ENCODE data around the gene TCEANC2. TPM values are rescaled to one million over a fixed set of nuclear protein-coding genes. Genes with fewer than 3 reads are reported as not detected.

The TCEANC2 gene
- total RNA-seq, 1 donor from 2014 or later = 2.4 TPM

DNA sequence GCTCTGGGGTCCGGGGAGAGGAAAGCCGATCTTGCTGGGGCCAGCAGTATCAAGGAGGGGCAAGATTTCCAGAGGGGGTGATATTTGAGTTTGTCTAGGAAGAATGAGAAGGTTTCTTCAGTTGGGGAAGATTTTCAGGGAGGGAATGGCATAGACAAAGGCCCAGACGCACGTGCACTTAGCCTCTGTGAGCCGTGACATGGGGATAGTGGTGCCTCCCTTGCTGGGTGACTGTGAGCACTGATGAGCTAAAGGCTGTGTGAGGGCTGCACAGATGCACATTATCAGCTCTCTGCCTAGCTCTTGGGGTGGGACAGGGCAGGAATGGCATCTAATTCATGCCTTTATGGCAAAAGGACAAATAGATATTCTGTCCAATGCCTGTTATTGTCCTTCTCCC is 97.6 kb downstream of the TCEANC2 start:
- FAIRE-seq (no peak), DNase-seq (ENCODE audit: low read depth) (no peak)
- no peaks in the 10 kb centered on the region for H3K36me3 ChIP-seq (ENCODE audit: control insufficient read depth, insufficient read depth, low read length)
- H3K4me3 ChIP-seq (ENCODE audit: low read depth, low read length) = no peak overlapping the region
- no peaks in the 10 kb centered on the region for H3K27me3 ChIP-seq (ENCODE audit: control insufficient read depth, insufficient read depth, low read length)
- TF ChIP-seq, protein P1, sequence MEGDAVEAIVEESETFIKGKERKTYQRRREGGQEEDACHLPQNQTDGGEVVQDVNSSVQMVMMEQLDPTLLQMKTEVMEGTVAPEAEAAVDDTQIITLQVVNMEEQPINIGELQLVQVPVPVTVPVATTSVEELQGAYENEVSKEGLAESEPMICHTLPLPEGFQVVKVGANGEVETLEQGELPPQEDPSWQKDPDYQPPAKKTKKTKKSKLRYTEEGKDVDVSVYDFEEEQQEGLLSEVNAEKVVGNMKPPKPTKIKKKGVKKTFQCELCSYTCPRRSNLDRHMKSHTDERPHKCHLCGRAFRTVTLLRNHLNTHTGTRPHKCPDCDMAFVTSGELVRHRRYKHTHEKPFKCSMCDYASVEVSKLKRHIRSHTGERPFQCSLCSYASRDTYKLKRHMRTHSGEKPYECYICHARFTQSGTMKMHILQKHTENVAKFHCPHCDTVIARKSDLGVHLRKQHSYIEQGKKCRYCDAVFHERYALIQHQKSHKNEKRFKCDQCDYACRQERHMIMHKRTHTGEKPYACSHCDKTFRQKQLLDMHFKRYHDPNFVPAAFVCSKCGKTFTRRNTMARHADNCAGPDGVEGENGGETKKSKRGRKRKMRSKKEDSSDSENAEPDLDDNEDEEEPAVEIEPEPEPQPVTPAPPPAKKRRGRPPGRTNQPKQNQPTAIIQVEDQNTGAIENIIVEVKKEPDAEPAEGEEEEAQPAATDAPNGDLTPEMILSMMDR (IDR thresholded peaks at IDR 0.05; ENCODE audit: insufficient read depth, low read length, severe bottlenecking) = no peak

DNA sequence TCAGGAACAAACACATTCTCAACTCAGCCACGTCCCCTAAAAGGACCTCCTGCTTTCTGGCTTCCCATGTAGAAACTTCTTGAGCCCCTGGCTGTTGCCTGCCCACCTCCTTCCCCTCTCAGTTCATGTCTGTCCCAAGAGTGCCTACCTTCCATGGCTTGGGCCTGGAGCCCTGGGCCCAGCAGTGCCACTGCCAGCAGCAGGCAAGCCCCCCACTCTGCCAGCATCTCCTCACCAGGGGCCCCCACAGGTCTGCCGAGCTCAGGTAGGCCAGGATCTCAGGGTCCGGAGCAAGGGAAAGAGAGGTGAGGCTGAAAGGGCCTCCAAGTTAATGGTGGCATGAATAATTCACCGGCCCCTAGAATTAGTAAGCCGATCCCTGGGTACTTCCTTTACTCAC is 99.3 kb downstream of the TCEANC2 start, which contains the start of gene CDCP2:
Gene CDCP2, minus strand, starts transcription at position 305 of the 400 bp plus-strand sequence. Its CDS starts 78 bp downstream, at position 227.
- no peak within 1 kb of the TSS for H3K4me3 ChIP-seq (ENCODE audit: low read depth, low read length)
- no peaks in the 10 kb centered on the region for H3K36me3 ChIP-seq (ENCODE audit: control insufficient read depth, insufficient read depth, low read length)
- TF ChIP-seq, protein P1 (IDR thresholded peaks at IDR 0.05; ENCODE audit: insufficient read depth, low read length, severe bottlenecking) = no peak
- DNase-seq (ENCODE audit: low read depth) = no peak
- no peak for FAIRE-seq
- H3K27me3 ChIP-seq (ENCODE audit: control insufficient read depth, insufficient read depth, low read length) = no peaks in the 10 kb centered on the region

DNA sequence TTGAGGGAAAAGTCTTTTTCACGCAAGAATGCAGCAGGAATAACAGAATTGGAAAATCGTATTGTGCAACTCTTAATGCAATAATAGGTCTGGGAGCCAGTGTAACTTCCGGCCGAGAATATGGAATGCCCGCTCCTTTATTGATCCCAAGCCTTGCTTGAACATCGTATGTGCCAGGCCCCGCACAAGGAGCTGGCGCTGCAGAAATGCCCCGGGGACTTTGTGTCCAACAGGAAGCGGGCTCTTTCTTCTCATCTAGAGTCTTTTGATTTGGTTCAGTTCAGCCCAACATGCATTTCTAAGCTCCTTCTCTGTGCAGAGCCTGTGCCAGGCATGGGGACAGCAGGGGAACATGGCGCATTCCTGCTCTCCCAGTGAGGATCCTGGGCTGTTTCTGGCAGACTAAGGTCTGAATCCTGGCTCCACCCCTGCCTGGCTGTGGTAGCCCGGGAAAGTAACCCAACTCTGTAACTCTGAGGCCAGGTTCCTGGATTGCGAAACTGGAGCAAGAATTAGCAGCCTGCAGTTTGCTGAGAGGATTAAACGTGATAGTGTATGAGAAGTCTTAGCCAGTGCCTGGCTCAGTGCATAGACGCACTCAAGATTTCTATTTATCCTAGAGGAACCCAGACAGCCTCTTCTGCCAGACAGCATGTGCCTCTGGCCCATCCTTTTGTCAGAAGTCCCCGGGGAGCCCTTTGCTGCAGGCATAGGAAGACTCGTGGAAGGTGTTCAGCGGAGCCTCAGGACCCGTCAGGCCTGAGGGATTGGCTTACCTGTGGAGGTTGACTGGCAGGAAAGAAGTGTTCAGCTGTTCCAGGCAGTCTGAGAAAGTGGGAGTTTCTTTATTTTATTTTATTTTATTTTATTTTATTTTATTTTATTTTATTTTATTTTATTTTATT is 100.4 kb downstream of the TCEANC2 start:
- Histone ChIP-seq H3K27me3 (ENCODE audit: control insufficient read depth, insufficient read depth, low read length) (no peaks in the 10 kb centered on the region), H3K36me3 (ENCODE audit: control insufficient read depth, insufficient read depth, low read length) (no peaks in the 10 kb centered on the region), H3K4me3 (ENCODE audit: low read depth, low read length) (no peak overlapping the region)
- DNase-seq (ENCODE audit: low read depth) = peak; percentile 69
- no peak for FAIRE-seq
- TF ChIP-seq, protein P1 (IDR thresholded peaks at IDR 0.05; ENCODE audit: insufficient read depth, low read length, severe bottlenecking) = no peak

Other genes with a start within 250 kb of the TCEANC2 start
- 8.3 and 16.1 TPM in 2 replicates for gene NDC1, start 215.3 kb upstream of the TCEANC2 start, total RNA-seq
- gene YIPF1, start 163.8 kb upstream of the TCEANC2 start, total RNA-seq = 18.7 and 28.4 TPM in 2 replicates
- gene DIO1, start 159.4 kb upstream of the TCEANC2 start, total RNA-seq = not detected in 2 replicates
- gene IFT25, start 107.9 kb upstream of the TCEANC2 start, total RNA-seq = 9.7 and 12.9 TPM in 2 replicates
- 44.9 and 51.1 TPM in 2 replicates for gene LRRC42, start 107.3 kb upstream of the TCEANC2 start, total RNA-seq
- 0.26 and 0.90 TPM in 2 replicates for gene LDLRAD1, start 35.4 kb upstream of the TCEANC2 start, total RNA-seq
- 191 and 315 TPM in 2 replicates for gene TMEM59, start 404 bp upstream of the TCEANC2 start, total RNA-seq
- not detected in 2 replicates for gene CDCP2, start 99.4 kb downstream of the TCEANC2 start, total RNA-seq
- 2.7 and 3.9 TPM in 2 replicates for gene CYB5RL, start 146.4 kb downstream of the TCEANC2 start, total RNA-seq
- 42.6 and 52.7 TPM in 2 replicates for gene MRPL37, start 146.6 kb downstream of the TCEANC2 start, total RNA-seq